ENCODE data around the gene NFIA. TPM values are rescaled to one million over a fixed set of nuclear protein-coding genes. Genes with fewer than 3 reads are reported as not detected.

Gene NFIA
- total RNA-seq, 1 experiment from 2014 or later, result 0.35 TPM

DNA sequence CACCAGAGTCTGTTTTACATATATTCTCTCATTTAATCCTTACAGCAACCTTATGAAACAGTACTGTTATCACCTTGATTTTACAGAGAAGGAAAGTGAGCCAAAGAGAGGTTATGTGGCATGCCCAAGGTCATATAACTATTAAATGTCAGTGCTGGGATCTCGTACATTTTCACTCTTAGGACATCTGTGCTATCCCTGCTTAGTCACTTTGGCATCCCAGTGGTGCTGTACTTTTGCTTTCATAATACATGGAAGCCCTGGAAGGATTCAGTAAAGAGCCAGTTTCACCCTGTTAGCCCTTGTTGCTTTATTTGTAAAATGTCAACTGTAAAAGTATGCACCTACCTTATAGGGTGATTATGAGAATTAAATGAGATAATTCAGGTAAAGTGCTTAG is 104.4 kb downstream of the NFIA start:
- H2BK20ac ChIP-seq (ENCODE audit: low read depth, low read length, poor library complexity, severe bottlenecking), result no peak overlapping the region
- WGBS (ENCODE audit: extremely low coverage, insufficient read length, low lambda C conversion rate), result no CpG with 5 or more reads among the region's 1 CpG
- H3K27me3 ChIP-seq (ENCODE audit: insufficient read depth, low read length), result no peaks in the 10 kb centered on the region
- no peak overlapping the region for H2BK5ac ChIP-seq (ENCODE audit: insufficient read length, low read length)
- no peaks in the 10 kb centered on the region for H3K4me1 ChIP-seq (ENCODE audit: insufficient read depth, low read length)
- no peak overlapping the region for H2AFZ ChIP-seq (ENCODE audit: low read length)
- TF ChIP-seq, protein P1, sequence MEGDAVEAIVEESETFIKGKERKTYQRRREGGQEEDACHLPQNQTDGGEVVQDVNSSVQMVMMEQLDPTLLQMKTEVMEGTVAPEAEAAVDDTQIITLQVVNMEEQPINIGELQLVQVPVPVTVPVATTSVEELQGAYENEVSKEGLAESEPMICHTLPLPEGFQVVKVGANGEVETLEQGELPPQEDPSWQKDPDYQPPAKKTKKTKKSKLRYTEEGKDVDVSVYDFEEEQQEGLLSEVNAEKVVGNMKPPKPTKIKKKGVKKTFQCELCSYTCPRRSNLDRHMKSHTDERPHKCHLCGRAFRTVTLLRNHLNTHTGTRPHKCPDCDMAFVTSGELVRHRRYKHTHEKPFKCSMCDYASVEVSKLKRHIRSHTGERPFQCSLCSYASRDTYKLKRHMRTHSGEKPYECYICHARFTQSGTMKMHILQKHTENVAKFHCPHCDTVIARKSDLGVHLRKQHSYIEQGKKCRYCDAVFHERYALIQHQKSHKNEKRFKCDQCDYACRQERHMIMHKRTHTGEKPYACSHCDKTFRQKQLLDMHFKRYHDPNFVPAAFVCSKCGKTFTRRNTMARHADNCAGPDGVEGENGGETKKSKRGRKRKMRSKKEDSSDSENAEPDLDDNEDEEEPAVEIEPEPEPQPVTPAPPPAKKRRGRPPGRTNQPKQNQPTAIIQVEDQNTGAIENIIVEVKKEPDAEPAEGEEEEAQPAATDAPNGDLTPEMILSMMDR (conservative IDR thresholded peaks at IDR 0.05), result no peak
- H3T11ph ChIP-seq (ENCODE audit: low read length), result no peak overlapping the region
- H3K9me3 Mint-ChIP-seq, result no peaks in the 10 kb centered on the region
- no peaks in the 10 kb centered on the region for H3K36me3 Mint-ChIP-seq (ENCODE audit: insufficient read depth in 1 of 3, low read depth in 3 of 3)
- no peak overlapping the region for H3K4me3 Mint-ChIP-seq
- no peak overlapping the region for H3K56ac ChIP-seq (ENCODE audit: insufficient read length, low read depth, low read length)
- no peak overlapping the region for H3K9ac ChIP-seq (ENCODE audit: extremely low read depth, insufficient read length, low read length)
- H3K4me1 Mint-ChIP-seq, result peaks cover 14 to 18% of the 10 kb centered on the region in 2 experiments
- no peak overlapping the region for H3K27ac ChIP-seq (ENCODE audit: insufficient read length, low read depth, low read length)
- no peak overlapping the region for H2BK120ac ChIP-seq (ENCODE audit: low read depth, low read length, poor library complexity, severe bottlenecking)
- no peak overlapping the region for H3K27ac Mint-ChIP-seq
- H3K23me2 ChIP-seq (ENCODE audit: insufficient read length, low read depth, low read length, poor library complexity, severe bottlenecking), result no peaks in the 10 kb centered on the region
- no peak overlapping the region for H4K5ac ChIP-seq (ENCODE audit: insufficient read length, low read depth, low read length)
- no peak overlapping the region for H2AK5ac ChIP-seq (ENCODE audit: insufficient read length, low read length)
- no peak overlapping the region for H4K91ac ChIP-seq (ENCODE audit: insufficient read length, low read depth, low read length)
- no peaks in the 10 kb centered on the region for H3K27me3 Mint-ChIP-seq (ENCODE audit: low read depth)
- no peak overlapping the region for H3K23ac ChIP-seq (ENCODE audit: insufficient read length, low read depth, low read length)
- H3K18ac ChIP-seq (ENCODE audit: insufficient read length, low read depth, low read length), result no peak overlapping the region
- H3K4ac ChIP-seq (ENCODE audit: low read depth, low read length), result no peak overlapping the region
- H3K79me1 ChIP-seq (ENCODE audit: insufficient read depth, low read depth, low read length, poor library complexity, severe bottlenecking), result no peaks in the 10 kb centered on the region
- no peak for DNase-seq
- no peak overlapping the region for H4K8ac ChIP-seq (replicated peaks; ENCODE audit: insufficient read length, low read depth, low read length)
- H3K79me2 ChIP-seq (ENCODE audit: insufficient read depth, low read length), result no peaks in the 10 kb centered on the region
- no peak overlapping the region for H2BK15ac ChIP-seq (ENCODE audit: low read depth, low read length)
- no peak overlapping the region for H2BK12ac ChIP-seq (ENCODE audit: insufficient read length, low read depth, low read length)
- H3K4me2 ChIP-seq (ENCODE audit: insufficient read depth, insufficient read length, low read length), result no peak overlapping the region
- H4K20me1 ChIP-seq (ENCODE audit: control insufficient read depth, insufficient read depth, insufficient read length), result no peaks in the 10 kb centered on the region
- no peaks in the 10 kb centered on the region for H3K9me3 ChIP-seq (ENCODE audit: control insufficient read depth, low read depth, low read length)
- no peak overlapping the region for H3K14ac ChIP-seq (ENCODE audit: insufficient read depth, low read length)

Measured in H9 (cell line).